Hepatocyte (in vitro differentiated cells): ENCODE measurements around the gene PTPN11. TPM values are rescaled to one million over a fixed set of nuclear protein-coding genes. Genes with fewer than 3 reads are reported as not detected.

Experiments
- DNase-seq: peaks from one replicate; pipeline ENCODE4 v3.0.0-alpha.2; 2016; ENCODE audit warnings: low spot score
- H2AFZ ChIP-seq: fragments of 200-600 bp; sonication (generic); 2 replicates; pipeline ENCODE4 v1.6.0; 2016; ENCODE audit warnings: antibody characterized with exemption, mild to moderate bottlenecking
- H3K27ac ChIP-seq: fragments of 200-600 bp; sonication (generic); 2 replicates; pipeline ENCODE4 v1.5.1; 2016; ENCODE audit warnings: mild to moderate bottlenecking
- H3K27me3 ChIP-seq: fragments of 200-600 bp; sonication (generic); 2 replicates; pipeline ENCODE4 v1.6.1; 2016
- H3K36me3 ChIP-seq: fragments of 200-600 bp; sonication (generic); replicated peaks from 2 replicates; pipeline ENCODE4 v1.5.1; 2016; ENCODE audit warnings: low read depth; ENCODE audit not compliant: insufficient read depth
- H3K4me1 ChIP-seq: fragments of 200-600 bp; sonication (generic); 2 replicates; pipeline ENCODE4 v1.5.1; 2016; ENCODE audit warnings: mild to moderate bottlenecking, moderate library complexity; ENCODE audit not compliant: insufficient read depth
- H3K4me2 ChIP-seq: fragments of 200-600 bp; sonication (generic); 2 replicates; pipeline ENCODE4 v1.6.0; 2016
- H3K4me3 ChIP-seq: fragments of 200-600 bp; sonication (generic); 2 replicates; pipeline ENCODE4 v1.5.1; 2016; ENCODE audit warnings: mild to moderate bottlenecking
- H3K79me2 ChIP-seq: fragments of 200-600 bp; sonication (generic); 2 replicates; pipeline ENCODE4 v1.6.0; 2017; ENCODE audit warnings: mild to moderate bottlenecking
- H3K9me2 ChIP-seq: fragments of 200-600 bp; sonication (generic); replicated peaks from 2 replicates; pipeline ENCODE4 v1.6.0; 2017; ENCODE audit warnings: mild to moderate bottlenecking; ENCODE audit not compliant: insufficient read depth
- H3K9me3 ChIP-seq: fragments of 200-600 bp; sonication (generic); 2 replicates; pipeline ENCODE4 v1.5.1; 2016; ENCODE audit warnings: low read depth, mild to moderate bottlenecking
- H4K20me1 ChIP-seq: fragments of 200-600 bp; sonication (generic); 2 replicates; pipeline ENCODE4 v1.6.0; 2016; ENCODE audit warnings: mild to moderate bottlenecking; ENCODE audit not compliant: insufficient read depth, poor library complexity, severe bottlenecking
- CTCF ChIP-seq: fragments of 200-600 bp; sonication (generic); IDR thresholded peaks from 2 replicates; pipeline ENCODE4 v1.5.1; 2016; ENCODE audit warnings: antibody characterized with exemption, mild to moderate bottlenecking; ENCODE audit not compliant: poor library complexity
- EZH2 ChIP-seq: fragments of 200-600 bp; sonication (generic); IDR thresholded peaks from 2 replicates; pipeline ENCODE4 v1.6.1; 2016; ENCODE audit warnings: antibody characterized with exemption, mild to moderate bottlenecking, borderline replicate concordance
- EZH2phosphoT487 ChIP-seq: fragments of 200-600 bp; sonication (generic); IDR thresholded peaks from one replicate; pipeline ENCODE4 v1.6.1; 2018; ENCODE audit warnings: antibody characterized with exemption, mild to moderate bottlenecking, low read depth, moderate library complexity; ENCODE audit not compliant: unreplicated experiment, severe bottlenecking
- WGBS: methylation state at CpG from one replicate; pipeline ENCODE4 v1.1.6; 2016; ENCODE audit warnings: low lambda C conversion rate; ENCODE audit errors: missing lambda C conversion rate; 5-methylcytosine and 5-hydroxymethylcytosine counted together
- polyA plus RNA-seq: library from polyadenylated mRNA; unstranded; fragments of >200 nt; fragmentation: Nextera tagmentation; extraction: Ambion mirVana; gene quantifications from 2 replicates; pipeline ENCODE4 v1.2.1, GENCODE V29; 2016
- total RNA-seq: library from RNA; depleted of rRNA; stranded (reverse); fragments of >200 nt; gene quantifications from 2 replicates; pipeline ENCODE4 v1.2.3, GENCODE V29; 2014

PTPN11 gene
- total and polyA plus RNA-seq, 2 experiments from 2014 or later, result 66.6 to 102 TPM

DNA sequence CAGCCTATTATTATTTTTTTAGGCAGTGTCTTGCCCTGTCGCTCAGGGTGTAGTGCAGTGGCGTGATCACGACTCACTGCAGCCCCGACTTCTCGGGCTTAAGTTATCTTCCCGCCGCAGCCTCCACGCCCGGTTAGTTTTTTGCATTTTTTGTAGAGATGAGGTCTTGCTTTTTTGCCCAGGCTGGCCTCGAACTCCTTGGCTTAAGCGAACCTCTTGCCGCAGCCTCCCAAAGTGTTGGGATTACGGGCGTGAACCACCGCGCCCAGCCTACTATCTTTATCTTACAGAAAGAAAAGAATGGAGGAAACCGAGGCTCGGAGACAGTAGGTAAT, 507 bp upstream of the PTPN11 start:
- H3K27me3 ChIP-seq, result no peaks in the 10 kb centered on the region
- DNase-seq, result no peak
- TF ChIP-seq EZH2 (no peak), EZH2phosphoT487 (no peak), CTCF (no peak)
- no peaks in the 10 kb centered on the region for H3K9me3 ChIP-seq
- no peaks in the 10 kb centered on the region for H3K36me3 ChIP-seq
- peaks cover 47% of the 10 kb centered on the region for H3K79me2 ChIP-seq
- peak overlapping the region; percentile 79 for H3K4me3 ChIP-seq
- H3K27ac ChIP-seq, result peak overlapping the region; percentile 99
- H3K4me1 ChIP-seq, result peaks cover 36% of the 10 kb centered on the region
- WGBS, result 7% methylated on average over 18 of the region's 18 CpGs
- H4K20me1 ChIP-seq, result peaks cover 15% of the 10 kb centered on the region
- no peaks in the 10 kb centered on the region for H3K9me2 ChIP-seq
- peak overlapping the region; percentile 78 for H2AFZ ChIP-seq
- peak overlapping the region; percentile 72 for H3K4me2 ChIP-seq

DNA sequence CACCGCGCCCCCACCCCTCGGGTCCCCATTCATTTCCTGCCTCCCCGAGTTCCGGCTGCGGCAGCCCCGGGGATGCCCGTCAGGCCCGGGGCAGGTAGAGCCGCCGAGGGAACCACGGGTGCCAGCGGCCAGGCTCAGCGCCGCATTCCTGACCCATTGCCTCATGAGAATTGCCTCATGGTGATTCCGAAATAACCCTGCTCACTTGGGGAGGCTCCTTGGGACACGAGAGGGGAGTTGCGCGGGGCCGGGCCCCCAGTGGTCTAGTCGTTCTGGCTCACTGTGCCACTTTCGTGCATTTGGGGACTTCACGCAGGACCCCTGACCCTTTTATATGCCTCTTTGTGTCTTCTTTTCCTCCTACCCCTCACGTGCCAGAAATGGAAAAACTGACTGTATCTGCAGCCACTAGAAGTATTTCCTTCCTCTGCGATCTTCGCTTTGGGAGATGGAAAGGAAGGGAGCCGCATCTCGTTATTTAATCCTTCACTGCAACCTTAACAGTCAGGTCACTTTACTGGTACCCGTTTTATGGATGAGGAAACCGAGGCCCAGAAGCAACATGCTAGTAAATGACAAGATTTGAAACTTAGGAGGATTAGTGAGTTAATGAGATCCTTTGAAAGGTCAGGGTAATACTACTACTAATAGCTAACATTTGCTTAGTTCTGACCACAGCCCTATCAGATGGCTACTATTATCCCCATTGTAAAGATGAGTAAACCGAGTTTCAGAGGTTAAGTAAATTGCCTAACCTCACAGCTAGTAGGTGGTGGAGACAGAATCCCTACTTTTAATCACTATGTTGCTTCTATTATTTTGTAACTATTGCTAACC, 768 bp downstream of the PTPN11 start:
- WGBS, result 11% methylated on average over 18 of the region's 31 CpGs
- no peaks in the 10 kb centered on the region for H3K9me2 ChIP-seq
- peak overlapping the region; percentile 80 for H3K4me2 ChIP-seq
- H3K4me3 ChIP-seq, result peak overlapping the region; percentile 79
- peak; percentile 87 for DNase-seq
- peak overlapping the region; percentile 73 for H2AFZ ChIP-seq
- no peaks in the 10 kb centered on the region for H3K9me3 ChIP-seq
- H3K27me3 ChIP-seq, result no peaks in the 10 kb centered on the region
- peaks cover 60% of the 10 kb centered on the region for H3K79me2 ChIP-seq
- TF ChIP-seq EZH2 (no peak), EZH2phosphoT487 (no peak), CTCF (peak; percentile 2)
- peaks cover 24% of the 10 kb centered on the region for H4K20me1 ChIP-seq
- no peaks in the 10 kb centered on the region for H3K36me3 ChIP-seq
- H3K4me1 ChIP-seq, result peaks cover 37% of the 10 kb centered on the region
- H3K27ac ChIP-seq, result peak overlapping the region; percentile 99

DNA sequence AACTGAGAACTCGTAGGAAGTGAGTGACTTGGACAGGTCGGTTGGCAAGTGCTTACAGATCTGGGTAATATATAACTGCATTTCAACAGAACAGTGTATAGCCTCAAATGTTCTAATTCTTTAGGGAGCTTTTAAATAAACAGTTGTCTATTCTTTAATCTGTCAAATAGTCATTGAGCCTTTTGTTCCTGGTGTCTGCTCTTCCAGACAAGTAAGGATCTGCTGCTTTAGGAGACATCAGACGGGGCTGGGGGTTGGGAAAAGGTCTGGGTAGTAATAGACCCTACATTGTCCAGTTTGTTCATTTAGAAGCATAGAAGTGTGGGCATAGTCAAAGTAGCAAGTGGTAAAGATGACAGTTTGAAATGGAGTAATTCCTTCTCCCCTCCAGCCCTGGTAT, 2.0 kb downstream of the PTPN11 start:
- DNase-seq, result no peak
- no peaks in the 10 kb centered on the region for H3K36me3 ChIP-seq
- H3K4me3 ChIP-seq, result no peak overlapping the region
- no peaks in the 10 kb centered on the region for H3K9me3 ChIP-seq
- no peaks in the 10 kb centered on the region for H3K9me2 ChIP-seq
- no peak overlapping the region for H2AFZ ChIP-seq
- no peaks in the 10 kb centered on the region for H3K27me3 ChIP-seq
- TF ChIP-seq EZH2 (no peak), EZH2phosphoT487 (no peak), CTCF (no peak)
- peak overlapping the region; percentile 80 for H3K4me2 ChIP-seq
- 76% methylated on average over 3 of the region's 3 CpGs for WGBS
- H3K27ac ChIP-seq, result peak overlapping the region; percentile 99
- peaks cover 72% of the 10 kb centered on the region for H3K79me2 ChIP-seq
- H4K20me1 ChIP-seq, result peaks cover 28% of the 10 kb centered on the region
- H3K4me1 ChIP-seq, result peaks cover 37% of the 10 kb centered on the region
